Ureter (tissue), 1 donor: ENCODE data around the gene MSANTD7. TPM values are rescaled to one million over a fixed set of nuclear protein-coding genes. Genes with fewer than 3 reads are reported as not detected.

Experiments used
- DNase-seq: peaks from one replicate; pipeline ENCODE4 v3.0.0-alpha.2; 2020; ENCODE audit warnings: low spot score
- total RNA-seq: library from RNA; stranded (reverse); gene quantifications from one replicate; pipeline ENCODE4 v1.2.4, GENCODE V29; 2023
- donor health status: DM: yes; HTN: yes; CAD: no.

Gene MSANTD7
- total RNA-seq, 1 donor from 2014 or later = 14.4 TPM

DNA sequence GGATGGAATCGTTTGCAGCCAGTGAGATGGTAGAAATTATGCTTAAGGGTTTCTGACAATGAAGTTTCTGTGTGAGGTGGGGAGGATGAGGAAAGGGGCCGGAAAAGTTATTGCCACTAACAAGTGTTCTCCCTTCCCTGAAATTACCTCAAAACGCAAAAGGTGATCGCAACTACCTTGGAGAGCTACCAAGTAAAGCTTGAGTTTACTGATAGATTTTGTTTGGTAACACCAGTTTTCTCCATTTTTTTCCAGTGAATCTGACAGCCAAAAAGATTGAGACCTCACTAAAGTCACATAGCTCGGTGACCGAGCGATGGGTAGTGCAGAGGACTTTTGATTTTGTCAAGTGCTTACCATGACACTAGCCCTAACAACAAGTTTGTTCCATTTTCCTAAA lies 42.1 kb downstream of the MSANTD7 start:
- DNase-seq = no peak

- no peak for DNase-seq
Observed at GRCh38 chr10:14884082-14884481, 46.0 kb downstream of the MSANTD7 start.

Other genes with a start within 250 kb of the MSANTD7 start
- 67.2 TPM for gene FAM107B, start 63.4 kb upstream of the MSANTD7 start, total RNA-seq
- gene CDNF, start 269 bp upstream of the MSANTD7 start, total RNA-seq = 3.8 TPM
- 15.4 TPM for gene HSPA14, start within 50 bp of the MSANTD7 start, total RNA-seq
- 14.2 TPM for gene SUV39H2, start 40.6 kb downstream of the MSANTD7 start, total RNA-seq
- gene DCLRE1C, start 115.8 kb downstream of the MSANTD7 start, total RNA-seq = 21.6 TPM
- gene MEIG1, start 121.1 kb downstream of the MSANTD7 start, total RNA-seq = 1.1 TPM
- not detected for gene OLAH, start 205.6 kb downstream of the MSANTD7 start, total RNA-seq